HEK293 (cell line): ENCODE data around the gene TGM6.

ENCODE experiments used
- EGR2 ChIP-seq: fragments of 450-650 bp; formaldehyde crosslinking; IDR thresholded peaks from 2 replicates; pipeline ENCODE4 v1.5.1; 2016; ENCODE audit warnings: low read depth, missing biosample characterization, missing genetic modification characterization
- GLIS1 ChIP-seq: fragments of 450-650 bp; formaldehyde crosslinking; IDR thresholded peaks from 2 replicates; pipeline ENCODE4 v1.5.1; 2016; ENCODE audit warnings: missing biosample characterization, missing genetic modification characterization
- PRDM1 ChIP-seq: fragments of 450-650 bp; formaldehyde crosslinking; IDR thresholded peaks from 2 replicates; pipeline ENCODE4; 2016; ENCODE audit warnings: missing biosample characterization, missing genetic modification characterization
- SP2 ChIP-seq: fragments of 450-650 bp; formaldehyde crosslinking; IDR thresholded peaks from 2 replicates; pipeline ENCODE4 v1.5.1; 2016; ENCODE audit warnings: missing biosample characterization, missing genetic modification characterization
- SP3 ChIP-seq: fragments of 450-650 bp; formaldehyde crosslinking; IDR thresholded peaks from 2 replicates; pipeline ENCODE4 v1.5.1; 2016; ENCODE audit warnings: missing biosample characterization, missing genetic modification characterization
- TRIM28 ChIP-seq: IDR thresholded peaks from 2 replicates; pipeline ENCODE4 v1.6.1; 2011; ENCODE audit warnings: low read length, control low read depth, borderline replicate concordance
- YY1 ChIP-seq: fragments of 450-650 bp; formaldehyde crosslinking; IDR thresholded peaks from 2 replicates; pipeline ENCODE4 v1.5.1; 2018; ENCODE audit warnings: missing biosample characterization, missing genetic modification characterization
- ZBTB17 ChIP-seq: fragments of 450-650 bp; formaldehyde crosslinking; IDR thresholded peaks from 2 replicates; pipeline ENCODE4 v1.5.1; 2016; ENCODE audit warnings: missing biosample characterization, missing genetic modification characterization
- ZBTB20 ChIP-seq: fragments of 450-650 bp; formaldehyde crosslinking; IDR thresholded peaks from 2 replicates; pipeline ENCODE4 v1.5.1; 2016; ENCODE audit warnings: missing biosample characterization, missing genetic modification characterization
- ZBTB48 ChIP-seq: fragments of 450-650 bp; formaldehyde crosslinking; IDR thresholded peaks from 2 replicates; pipeline ENCODE4 v1.5.1; 2016; ENCODE audit warnings: missing biosample characterization, missing genetic modification characterization
- ZBTB49 ChIP-seq: fragments of 450-650 bp; formaldehyde crosslinking; IDR thresholded peaks from 2 replicates; pipeline ENCODE4 v1.5.1; 2016; ENCODE audit warnings: missing biosample characterization, missing genetic modification characterization, low read depth
- ZFP41 ChIP-seq: fragments of 450-650 bp; formaldehyde crosslinking; IDR thresholded peaks from 2 replicates; pipeline ENCODE4 v1.5.1; 2016; ENCODE audit warnings: missing biosample characterization, missing genetic modification characterization, borderline replicate concordance
- ZNF114 ChIP-seq: fragments of 450-650 bp; formaldehyde crosslinking; IDR thresholded peaks from 2 replicates; pipeline ENCODE4 v1.5.0; 2017; ENCODE audit warnings: missing biosample characterization, missing genetic modification characterization
- ZNF175 ChIP-seq: fragments of 450-650 bp; formaldehyde crosslinking; IDR thresholded peaks from 2 replicates; pipeline ENCODE4 v1.5.1; 2016; ENCODE audit warnings: missing biosample characterization, missing genetic modification characterization
- ZNF184 ChIP-seq: fragments of 450-650 bp; IDR thresholded peaks from 2 replicates; pipeline ENCODE4 v1.5.1; 2018; ENCODE audit warnings: missing biosample characterization, mild to moderate bottlenecking, missing genetic modification characterization
- ZNF311 ChIP-seq: fragments of 450-650 bp; formaldehyde crosslinking; IDR thresholded peaks from 2 replicates; pipeline ENCODE4 v1.5.1; 2017; ENCODE audit warnings: missing biosample characterization, missing genetic modification characterization, borderline replicate concordance
- ZNF335 ChIP-seq: fragments of 450-650 bp; formaldehyde crosslinking; conservative IDR thresholded peaks from 2 replicates; pipeline ENCODE4 v1.5.1; 2016; ENCODE audit warnings: missing biosample characterization, missing genetic modification characterization
- ZNF362 ChIP-seq: fragments of 450-650 bp; formaldehyde crosslinking; IDR thresholded peaks from 2 replicates; pipeline ENCODE4 v1.5.1; 2016; ENCODE audit warnings: missing biosample characterization, missing genetic modification characterization
- ZNF391 ChIP-seq: fragments of 450-650 bp; formaldehyde crosslinking; IDR thresholded peaks from 2 replicates; pipeline ENCODE4 v1.5.1; 2016; ENCODE audit warnings: low read depth, missing biosample characterization, missing genetic modification characterization, borderline replicate concordance
- ZNF416 ChIP-seq: fragments of 450-650 bp; formaldehyde crosslinking; IDR thresholded peaks from 2 replicates; pipeline ENCODE4 v1.5.1; 2016; ENCODE audit warnings: missing biosample characterization, missing genetic modification characterization
- ZNF514 ChIP-seq: fragments of 450-650 bp; formaldehyde crosslinking; IDR thresholded peaks from 2 replicates; pipeline ENCODE4 v1.5.1; 2016; ENCODE audit warnings: missing biosample characterization, missing genetic modification characterization
- ZNF530 ChIP-seq: fragments of 450-650 bp; formaldehyde crosslinking; IDR thresholded peaks from 2 replicates; pipeline ENCODE4 v1.5.1; 2016; ENCODE audit warnings: low read depth, missing biosample characterization, missing genetic modification characterization
- ZNF549 ChIP-seq: fragments of 450-650 bp; IDR thresholded peaks from 2 replicates; pipeline ENCODE4 v1.5.1; 2018; ENCODE audit warnings: missing biosample characterization, missing genetic modification characterization, mild to moderate bottlenecking, inconsistent platforms, moderate library complexity
- ZNF558 ChIP-seq: fragments of 450-650 bp; formaldehyde crosslinking; IDR thresholded peaks from 2 replicates; pipeline ENCODE4 v1.5.1; 2016; ENCODE audit warnings: missing biosample characterization, missing genetic modification characterization
- ZNF654 ChIP-seq: fragments of 450-650 bp; formaldehyde crosslinking; IDR thresholded peaks from 2 replicates; pipeline ENCODE4 v1.5.1; 2016; ENCODE audit warnings: low read depth, missing biosample characterization, missing genetic modification characterization
- ZNF660 ChIP-seq: fragments of 450-650 bp; IDR thresholded peaks from 2 replicates; pipeline ENCODE4 v1.5.1; 2018; ENCODE audit warnings: missing biosample characterization, mild to moderate bottlenecking, missing genetic modification characterization
- ZNF747 ChIP-seq: fragments of 450-650 bp; formaldehyde crosslinking; IDR thresholded peaks from 2 replicates; pipeline ENCODE4 v1.5.1; 2016; ENCODE audit warnings: missing biosample characterization, missing genetic modification characterization
- ZNF792 ChIP-seq: fragments of 450-650 bp; formaldehyde crosslinking; IDR thresholded peaks from 2 replicates; pipeline ENCODE4 v1.5.1; 2016; ENCODE audit warnings: missing biosample characterization, missing genetic modification characterization
- ZNF837 ChIP-seq: fragments of 450-650 bp; formaldehyde crosslinking; IDR thresholded peaks from 2 replicates; pipeline ENCODE4 v1.5.1; 2016; ENCODE audit warnings: missing biosample characterization, missing genetic modification characterization
- ZSCAN23 ChIP-seq: fragments of 450-650 bp; formaldehyde crosslinking; IDR thresholded peaks from 2 replicates; pipeline ENCODE4 v1.5.1; 2016; ENCODE audit warnings: missing biosample characterization, missing genetic modification characterization
- TF ChIP-seq, protein P1 (sequence below): fragments of 450-650 bp; formaldehyde crosslinking; IDR thresholded peaks from 2 replicates; pipeline ENCODE4 v1.5.1; 2016; ENCODE audit warnings: missing biosample characterization, missing genetic modification characterization
- TF ChIP-seq, protein P2 (sequence below): fragments of 450-650 bp; formaldehyde crosslinking; IDR thresholded peaks from 2 replicates; pipeline ENCODE4 v1.5.1; 2016; ENCODE audit warnings: missing biosample characterization, missing genetic modification characterization, borderline replicate concordance
- TF ChIP-seq, protein P3 (sequence below): fragments of 450-650 bp; formaldehyde crosslinking; IDR thresholded peaks from 2 replicates; pipeline ENCODE4 v1.5.1; 2016; ENCODE audit warnings: missing biosample characterization, missing genetic modification characterization
- TF ChIP-seq, protein P4 (sequence below): fragments of 450-650 bp; formaldehyde crosslinking; IDR thresholded peaks from 2 replicates; pipeline ENCODE4 v1.5.1; 2017; ENCODE audit warnings: missing biosample characterization, missing genetic modification characterization

Gene TGM6

GRCh38 chr20:2470423-2471193 is 89.9 kb downstream of the TGM6 start, which contains the start of gene SNRPB (continued):
- TF ChIP-seq ZNF391 (tag by site-specific recombination) (peak; percentile 94), ZNF837 (tag by site-specific recombination) (no peak), ZNF654 (tag by site-specific recombination) (peak; percentile 4; the same call in 1 of the 2 replicates), ZNF175 (tag by site-specific recombination) (no peak), SP3 (tag by site-specific recombination) (peak; percentile 90), ZNF362 (tag by site-specific recombination) (no peak), ZBTB20 (peak; percentile 68; the same call in 1 of the 2 replicates), ZNF792 (tag by site-specific recombination) (no peak), EGR2 (tag by site-specific recombination) (peak; percentile 32), ZNF549 (tag by site-specific recombination) (no peak), ZSCAN23 (peak; percentile 70), ZBTB49 (tag by site-specific recombination) (no peak), ZNF416 (no peak), ZNF660 (tag by site-specific recombination) (peak; percentile 95), ZNF114 (tag by site-specific recombination) (no peak), TRIM28 (peak; percentile 71; the same call in 1 of the 2 replicates), ZNF530 (tag by site-specific recombination) (no peak), ZNF184 (tag by site-specific recombination) (no peak), YY1 (tag by site-specific recombination) (peak; percentile 82), ZNF558 (peak; percentile 55; the same call in 1 of the 2 replicates), ZNF514 (tag by site-specific recombination) (no peak), ZFP41 (0 out of 2 replicates have a peak, but pooled peaks have one; percentile 78), ZNF335 (tag by site-specific recombination) (peak; percentile 58), PRDM1 (peak; percentile 99), GLIS1 (no peak; the same call in 1 of the 2 replicates), ZBTB17 (tag by site-specific recombination) (peak; percentile 100), ZBTB48 (tag by site-specific recombination) (peak; percentile 38; the same call in 1 of the 2 replicates), ZNF747 (no peak), SP2 (peak; percentile 95), ZNF311 (no peak)
- TF ChIP-seq, protein P1, sequence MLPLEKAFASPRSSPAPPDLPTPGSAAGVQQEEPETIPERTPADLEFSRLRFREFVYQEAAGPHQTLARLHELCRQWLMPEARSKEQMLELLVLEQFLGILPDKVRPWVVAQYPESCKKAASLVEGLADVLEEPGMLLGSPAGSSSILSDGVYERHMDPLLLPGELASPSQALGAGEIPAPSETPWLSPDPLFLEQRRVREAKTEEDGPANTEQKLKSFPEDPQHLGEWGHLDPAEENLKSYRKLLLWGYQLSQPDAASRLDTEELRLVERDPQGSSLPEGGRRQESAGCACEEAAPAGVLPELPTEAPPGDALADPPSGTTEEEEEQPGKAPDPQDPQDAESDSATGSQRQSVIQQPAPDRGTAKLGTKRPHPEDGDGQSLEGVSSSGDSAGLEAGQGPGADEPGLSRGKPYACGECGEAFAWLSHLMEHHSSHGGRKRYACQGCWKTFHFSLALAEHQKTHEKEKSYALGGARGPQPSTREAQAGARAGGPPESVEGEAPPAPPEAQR (tag by site-specific recombination) = peak; percentile 84; the same call in 1 of the 2 replicates
- TF ChIP-seq, protein P2, sequence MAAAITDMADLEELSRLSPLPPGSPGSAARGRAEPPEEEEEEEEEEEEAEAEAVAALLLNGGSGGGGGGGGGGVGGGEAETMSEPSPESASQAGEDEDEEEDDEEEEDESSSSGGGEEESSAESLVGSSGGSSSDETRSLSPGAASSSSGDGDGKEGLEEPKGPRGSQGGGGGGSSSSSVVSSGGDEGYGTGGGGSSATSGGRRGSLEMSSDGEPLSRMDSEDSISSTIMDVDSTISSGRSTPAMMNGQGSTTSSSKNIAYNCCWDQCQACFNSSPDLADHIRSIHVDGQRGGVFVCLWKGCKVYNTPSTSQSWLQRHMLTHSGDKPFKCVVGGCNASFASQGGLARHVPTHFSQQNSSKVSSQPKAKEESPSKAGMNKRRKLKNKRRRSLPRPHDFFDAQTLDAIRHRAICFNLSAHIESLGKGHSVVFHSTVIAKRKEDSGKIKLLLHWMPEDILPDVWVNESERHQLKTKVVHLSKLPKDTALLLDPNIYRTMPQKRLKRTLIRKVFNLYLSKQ (tag by site-specific recombination) = no peak
- TF ChIP-seq, protein P3, sequence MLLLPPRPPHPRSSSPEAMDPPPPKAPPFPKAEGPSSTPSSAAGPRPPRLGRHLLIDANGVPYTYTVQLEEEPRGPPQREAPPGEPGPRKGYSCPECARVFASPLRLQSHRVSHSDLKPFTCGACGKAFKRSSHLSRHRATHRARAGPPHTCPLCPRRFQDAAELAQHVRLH (tag by site-specific recombination) = peak; percentile 97
- TF ChIP-seq, protein P4, sequence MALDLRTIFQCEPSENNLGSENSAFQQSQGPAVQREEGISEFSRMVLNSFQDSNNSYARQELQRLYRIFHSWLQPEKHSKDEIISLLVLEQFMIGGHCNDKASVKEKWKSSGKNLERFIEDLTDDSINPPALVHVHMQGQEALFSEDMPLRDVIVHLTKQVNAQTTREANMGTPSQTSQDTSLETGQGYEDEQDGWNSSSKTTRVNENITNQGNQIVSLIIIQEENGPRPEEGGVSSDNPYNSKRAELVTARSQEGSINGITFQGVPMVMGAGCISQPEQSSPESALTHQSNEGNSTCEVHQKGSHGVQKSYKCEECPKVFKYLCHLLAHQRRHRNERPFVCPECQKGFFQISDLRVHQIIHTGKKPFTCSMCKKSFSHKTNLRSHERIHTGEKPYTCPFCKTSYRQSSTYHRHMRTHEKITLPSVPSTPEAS (tag by site-specific recombination) = peak; percentile 56; the same call in 1 of the 2 replicates
